Fibroblast of pulmonary artery (primary cell): ENCODE data around the gene CAD.
A peak's percentile ranks its signal among the peaks of the same experiment; 100 is the strongest.
"Not testable (repeated sequence)": the region's sequence is repeated elsewhere in the genome, so short reads cannot be mapped to it uniquely, and the experiment has no call there.

Experiments
- DNase-seq: peaks from one replicate; pipeline ENCODE4 v3.0.0-alpha.2; 2010; ENCODE audit warnings: low read depth
- H3K4me3 ChIP-seq: replicated peaks from 2 replicates; pipeline ENCODE4 v1.5.1; 2011; ENCODE audit warnings: low read depth, mild to moderate bottlenecking, control low read depth, low read length, moderate library complexity
- TF ChIP-seq, protein P1 (sequence below): IDR thresholded peaks from 2 replicates; pipeline ENCODE4 v1.5.1; 2011; ENCODE audit warnings: mild to moderate bottlenecking, control low read depth, low read length, inconsistent platforms; ENCODE audit errors: missing control alignments

The CAD gene

DNA sequence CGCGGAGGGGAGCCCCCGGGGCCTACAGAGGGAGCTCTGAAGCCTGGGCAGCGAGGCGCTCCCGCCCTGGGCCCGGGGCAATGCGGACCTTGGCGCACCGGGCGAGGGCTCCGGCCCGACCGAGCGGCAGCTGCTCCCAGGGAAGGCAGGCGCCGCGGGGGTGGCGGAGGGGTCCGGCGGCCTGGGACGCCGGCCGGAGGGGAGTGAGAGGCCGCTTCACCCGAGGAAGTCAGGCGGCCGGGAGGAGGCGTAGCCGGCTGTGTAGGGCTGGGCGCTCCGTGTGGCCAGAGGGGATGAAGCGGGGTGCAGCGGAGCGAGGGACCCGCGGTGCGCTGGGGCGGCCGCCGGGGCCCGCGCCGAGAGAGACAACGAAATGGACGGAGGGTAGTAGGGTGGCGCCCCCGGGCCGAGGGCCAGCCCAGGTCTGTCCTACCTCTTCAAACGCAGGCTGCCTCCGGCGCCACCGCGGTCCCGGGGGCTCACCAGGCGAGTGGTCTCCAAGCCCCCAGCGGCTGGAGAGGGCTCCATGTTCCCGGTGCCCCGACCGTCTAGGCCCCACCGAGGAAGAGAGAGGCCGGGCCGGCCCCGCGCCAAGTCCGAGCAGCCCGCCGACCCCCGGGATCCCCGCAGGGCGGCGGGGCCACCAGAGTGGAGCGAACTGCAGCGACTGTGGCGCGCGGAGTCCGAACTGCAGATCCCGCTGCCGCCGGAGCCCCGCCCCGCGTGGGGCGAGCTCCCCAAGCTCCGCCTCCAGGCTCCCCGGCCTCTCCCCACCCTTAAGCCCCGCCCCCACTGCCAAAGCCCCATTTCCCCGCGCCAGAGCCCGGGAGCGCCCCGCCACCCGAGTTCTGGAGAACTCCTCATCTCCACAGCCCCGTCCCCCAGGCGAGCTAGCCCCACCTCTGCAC lies 45.5 kb downstream of the CAD start, which contains the start of gene SLC30A3:
SLC30A3 (minus strand) TSS at position 669 of the 908 bp plus-strand sequence; CDS start at position 528, 141 bp downstream.
- DNase-seq, result no peak
- H3K4me3 ChIP-seq, result peak within 1 kb of the TSS; percentile 21
- TF ChIP-seq, protein P1, sequence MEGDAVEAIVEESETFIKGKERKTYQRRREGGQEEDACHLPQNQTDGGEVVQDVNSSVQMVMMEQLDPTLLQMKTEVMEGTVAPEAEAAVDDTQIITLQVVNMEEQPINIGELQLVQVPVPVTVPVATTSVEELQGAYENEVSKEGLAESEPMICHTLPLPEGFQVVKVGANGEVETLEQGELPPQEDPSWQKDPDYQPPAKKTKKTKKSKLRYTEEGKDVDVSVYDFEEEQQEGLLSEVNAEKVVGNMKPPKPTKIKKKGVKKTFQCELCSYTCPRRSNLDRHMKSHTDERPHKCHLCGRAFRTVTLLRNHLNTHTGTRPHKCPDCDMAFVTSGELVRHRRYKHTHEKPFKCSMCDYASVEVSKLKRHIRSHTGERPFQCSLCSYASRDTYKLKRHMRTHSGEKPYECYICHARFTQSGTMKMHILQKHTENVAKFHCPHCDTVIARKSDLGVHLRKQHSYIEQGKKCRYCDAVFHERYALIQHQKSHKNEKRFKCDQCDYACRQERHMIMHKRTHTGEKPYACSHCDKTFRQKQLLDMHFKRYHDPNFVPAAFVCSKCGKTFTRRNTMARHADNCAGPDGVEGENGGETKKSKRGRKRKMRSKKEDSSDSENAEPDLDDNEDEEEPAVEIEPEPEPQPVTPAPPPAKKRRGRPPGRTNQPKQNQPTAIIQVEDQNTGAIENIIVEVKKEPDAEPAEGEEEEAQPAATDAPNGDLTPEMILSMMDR, result no peak

DNA sequence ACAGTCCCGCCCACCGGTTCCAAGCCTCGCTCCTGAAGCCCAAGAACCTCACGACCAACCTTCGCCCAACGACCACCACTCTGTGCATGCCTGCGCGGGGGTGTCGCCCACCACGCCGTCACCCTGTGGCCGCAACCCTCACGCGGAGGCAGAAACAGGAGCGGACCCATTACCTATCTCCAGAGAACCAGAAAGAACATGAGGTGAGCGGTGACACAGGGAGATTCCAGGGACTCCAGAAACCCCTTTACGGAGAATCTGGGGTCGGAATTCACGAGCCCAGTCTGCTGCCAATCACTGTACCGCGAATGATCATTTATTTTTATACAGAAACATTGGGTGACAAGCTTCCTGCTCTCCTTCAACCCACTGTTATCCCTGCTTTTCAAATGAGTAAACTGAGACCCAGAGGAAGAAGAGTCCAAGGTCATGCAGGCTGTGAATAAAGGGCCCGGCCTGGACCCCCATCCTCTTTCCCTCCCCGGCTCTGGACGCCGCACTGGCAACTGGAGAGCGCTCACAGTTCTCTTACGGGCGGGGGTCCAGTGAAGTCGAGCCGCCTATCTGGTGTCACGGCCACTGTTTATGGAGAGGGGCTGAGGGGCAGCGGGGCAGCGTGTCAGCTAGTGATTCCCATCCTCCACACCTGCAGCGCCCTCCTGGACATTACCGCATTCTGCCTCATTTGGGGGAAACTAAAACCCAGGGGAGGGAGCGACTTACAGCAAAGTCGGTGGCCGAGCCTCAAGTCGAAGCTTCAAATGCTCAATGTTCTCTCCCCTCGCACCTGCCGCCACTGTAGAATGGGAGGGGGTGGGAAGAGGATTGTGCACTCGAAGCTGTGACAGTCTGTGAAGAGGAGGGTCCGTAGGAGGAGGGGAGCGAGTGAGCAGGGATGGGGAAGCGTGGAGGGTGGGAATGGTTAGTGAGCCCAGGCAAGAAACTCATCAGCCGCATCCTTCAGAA lies 46.4 kb downstream of the CAD start:
- DNase-seq, result no peak
- TF ChIP-seq, protein P1, result no peak
- H3K4me3 ChIP-seq, result peak overlapping the region; percentile 19

DNA sequence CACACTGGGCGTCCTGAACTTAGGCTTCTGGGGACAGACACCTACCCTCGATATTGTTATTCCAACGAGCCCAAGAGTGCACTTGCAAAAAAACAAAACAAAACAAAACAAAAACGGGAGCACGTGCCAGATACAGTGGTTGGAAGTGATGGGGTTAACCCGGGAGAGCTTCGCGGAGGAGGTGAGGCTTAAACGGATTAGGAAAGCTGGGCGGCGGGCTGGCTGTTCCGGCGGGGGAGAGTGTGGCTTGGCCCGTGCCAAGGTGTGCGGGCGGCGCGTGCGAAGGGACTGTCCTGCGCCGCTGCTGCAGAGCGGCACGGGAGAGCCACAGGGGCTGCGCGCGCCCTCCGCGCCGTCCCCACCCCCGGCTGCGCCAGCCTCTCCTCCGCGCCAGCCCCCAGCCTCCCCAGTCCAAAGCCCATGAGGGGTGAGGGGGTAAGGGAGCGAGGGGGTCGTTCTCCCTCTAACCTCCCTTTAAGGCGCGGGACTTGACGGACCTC lies 47.1 kb downstream of the CAD start:
- TF ChIP-seq, protein P1, result no peak
- H3K4me3 ChIP-seq, result no peak overlapping the region
- no peak for DNase-seq

DNA sequence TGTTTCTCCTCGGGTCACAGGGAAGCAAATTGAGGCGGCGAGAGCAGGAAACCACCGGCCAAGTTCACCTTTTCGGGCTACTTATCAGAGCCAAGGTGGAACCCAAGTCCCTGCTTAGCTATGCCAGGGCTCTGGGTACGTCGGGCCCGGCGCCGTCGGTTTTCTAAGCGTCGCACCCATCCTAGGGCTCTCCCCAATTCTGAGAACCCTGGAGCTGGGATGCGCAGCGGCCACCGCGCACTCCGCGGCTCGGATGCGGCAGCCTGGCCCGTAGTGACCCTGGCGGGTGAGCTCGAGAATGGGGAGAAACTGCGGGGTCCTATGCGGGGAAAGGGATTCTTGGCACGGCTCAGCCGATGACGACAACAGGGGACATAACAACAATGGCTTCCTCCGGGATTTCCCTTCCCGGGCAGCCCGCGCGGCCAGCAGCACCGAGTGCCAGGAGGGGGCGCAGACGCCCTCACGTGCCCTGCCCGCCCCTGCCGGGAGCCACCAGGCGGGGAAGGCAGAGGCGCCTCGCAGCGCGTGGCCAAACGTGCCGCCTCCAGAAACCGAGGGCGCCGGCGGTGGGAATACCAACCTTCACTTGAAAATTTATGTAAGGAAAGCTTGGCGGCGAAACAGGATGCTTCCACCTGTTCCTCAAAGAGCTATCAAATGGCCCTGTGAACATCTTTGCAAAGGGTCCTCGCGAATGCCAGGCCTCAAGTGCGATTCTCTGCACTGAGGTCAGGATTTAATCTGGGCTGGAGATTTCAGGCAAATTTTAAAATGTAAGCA lies 47.8 kb downstream of the CAD start:
- TF ChIP-seq, protein P1, result peak; percentile 26
- H3K4me3 ChIP-seq, result peak overlapping the region; percentile 12
- DNase-seq, result peak; percentile 42

DNA sequence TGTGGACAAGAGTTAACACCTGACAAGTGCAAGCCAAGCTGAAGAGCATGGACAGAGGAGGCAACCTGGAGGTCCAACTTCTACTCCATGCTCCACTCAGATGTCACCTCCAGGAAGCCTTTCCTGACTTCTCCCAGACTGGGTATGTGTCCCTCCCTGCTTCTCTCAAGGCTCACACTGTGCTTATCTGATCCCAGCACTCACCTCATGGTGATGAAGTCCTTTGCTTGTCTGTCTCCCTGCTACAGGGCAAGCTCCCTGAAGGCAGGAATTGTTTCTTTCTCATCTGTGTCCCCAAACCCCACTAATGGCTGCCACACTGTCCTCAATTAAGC lies 48.3 kb downstream of the CAD start:
- H3K4me3 ChIP-seq, result no peak overlapping the region
- TF ChIP-seq, protein P1, result no peak
- no peak for DNase-seq

DNA sequence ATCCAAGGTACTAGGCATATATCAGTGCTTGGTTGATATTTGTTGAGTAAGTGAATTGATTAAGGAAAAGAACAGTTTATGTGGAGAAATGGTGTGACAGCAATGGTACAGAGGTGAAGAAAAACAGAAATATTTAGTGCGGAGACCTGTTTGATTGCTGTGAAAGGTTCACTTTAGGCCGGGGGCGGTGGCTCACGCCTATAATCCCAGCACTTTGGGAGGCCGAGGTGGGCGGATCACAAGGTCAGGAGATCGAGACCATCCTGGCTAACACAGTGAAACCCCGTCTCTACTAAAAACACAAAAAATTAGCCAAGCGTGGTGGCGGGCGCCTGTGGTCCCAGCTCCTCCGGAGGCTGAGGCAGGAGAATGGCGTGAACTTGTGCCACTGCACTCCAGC lies 51.1 kb downstream of the CAD start:
- H3K4me3 ChIP-seq, DNase-seq: not testable (repeated sequence)
